ENCODE results near the gene GSTM3. TPM values are rescaled to one million over a fixed set of nuclear protein-coding genes. Genes with fewer than 3 reads are reported as not detected.
A peak's percentile ranks its signal among the peaks of the same experiment; 100 is the strongest.

Gene GSTM3
- total and polyA plus RNA-seq, 9 of the 15 experiments (the other 6 are each of a cell fraction or from before 2014, with no cell fraction given), result 3.9 to 24.5 (median 9.4) TPM

DNA sequence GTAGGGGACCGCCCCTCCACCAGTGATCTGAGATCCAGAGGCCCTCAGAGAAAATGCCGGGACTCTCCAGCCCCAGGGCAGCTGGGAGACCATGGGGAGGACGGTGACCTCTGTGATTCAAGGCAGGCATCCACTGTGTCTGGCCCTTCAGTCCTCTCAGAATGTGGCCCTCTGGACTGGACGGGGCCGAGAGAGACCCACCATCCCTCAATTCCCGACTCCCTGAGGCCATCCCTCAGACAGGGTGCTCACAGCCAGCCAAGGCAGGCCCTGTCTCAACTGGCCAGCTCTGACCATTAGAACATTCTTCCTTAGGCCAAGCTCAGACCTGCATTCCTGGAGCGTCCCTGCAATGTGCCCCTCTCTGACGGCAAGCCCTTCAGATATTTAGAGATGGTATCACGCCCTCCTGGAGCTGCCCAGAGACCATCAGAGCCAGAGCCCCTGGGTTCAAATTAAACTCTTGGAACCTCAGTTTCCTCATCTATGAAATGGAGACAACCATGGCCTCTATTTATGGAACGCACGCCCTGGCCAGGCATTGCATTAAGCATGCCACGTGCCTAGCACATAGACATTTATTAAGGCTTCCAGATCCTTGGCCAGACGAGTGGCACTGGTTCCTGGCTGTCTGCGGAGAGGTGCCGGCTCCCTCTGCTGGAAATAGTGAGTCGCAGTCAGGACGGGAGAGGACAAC is 32.5 kb upstream of the GSTM3 start (continued):
- TF ChIP-seq IRF1 (CRISPR knock-in tag; IDR thresholded peaks at IDR 0.05; ENCODE audit: borderline replicate concordance), result no peak
- no peak; the same call in 1 of the 2 replicates for TF ChIP-seq USF2 (CRISPR knock-in tag; IDR thresholded peaks at IDR 0.05)
- TF ChIP-seq NONO (IDR thresholded peaks at IDR 0.05; ENCODE audit: low read depth in 2 of 2, low read length in 1 of 2), result no peak
- no peak for TF ChIP-seq NR1H2 (CRISPR knock-in tag; IDR thresholded peaks at IDR 0.05)
- TF ChIP-seq RB1 (IDR thresholded peaks at IDR 0.05; ENCODE audit: low read depth), result peak; percentile 83
- no peak for TF ChIP-seq ARID1B (IDR thresholded peaks at IDR 0.05)
- TF ChIP-seq CAMTA2 (CRISPR knock-in tag; conservative IDR thresholded peaks at IDR 0.05), result no peak
- peak; percentile 31; the same call in 1 of the 2 replicates for TF ChIP-seq GMEB1 (CRISPR knock-in tag; IDR thresholded peaks at IDR 0.05)
- TF ChIP-seq CBX1 (IDR thresholded peaks at IDR 0.05; ENCODE audit: low read depth), result no peak
- TF ChIP-seq ILF3 (IDR thresholded peaks at IDR 0.05; ENCODE audit: borderline replicate concordance), result no peak
- 0 out of 2 replicates have a peak, but pooled peaks have one; percentile 40 for TF ChIP-seq E2F3 (CRISPR knock-in tag; IDR thresholded peaks at IDR 0.05)
- no peak for TF ChIP-seq ZNF146 (CRISPR knock-in tag; IDR thresholded peaks at IDR 0.05; ENCODE audit: unreplicated experiment)
- no peak for TF ChIP-seq ZNF507 (tag; conservative IDR thresholded peaks at IDR 0.05)
- no peak for TF ChIP-seq NFRKB (IDR thresholded peaks at IDR 0.05; ENCODE audit: low read depth)
- TF ChIP-seq RBM15 (IDR thresholded peaks at IDR 0.05; ENCODE audit: insufficient read depth, low read length), result no peak
- TF ChIP-seq KLF16 (IDR thresholded peaks at IDR 0.05), result peak; percentile 32; the same call in 1 of the 2 replicates
- TF ChIP-seq DDX20 (tag; IDR thresholded peaks at IDR 0.05; ENCODE audit: low read depth), result no peak
- TF ChIP-seq HNRNPH1 (optimal IDR thresholded peaks at IDR 0.05; ENCODE audit: low read depth, low read length), result no peak
- TF ChIP-seq ELK1 (CRISPR knock-in tag; IDR thresholded peaks at IDR 0.05), result no peak
- peak; percentile 35 for TF ChIP-seq E2F8 (IDR thresholded peaks at IDR 0.05; ENCODE audit: low read depth, partially characterized antibody)
- no peak for TF ChIP-seq SNRNP70 (optimal IDR thresholded peaks at IDR 0.05; ENCODE audit: low read depth, low read length)
- TF ChIP-seq ZNF263 (CRISPR knock-in tag; IDR thresholded peaks at IDR 0.05; ENCODE audit: borderline replicate concordance), result 0 out of 2 replicates have a peak, but pooled peaks have one; percentile 50
